Measurements from ENCODE around the gene HNRNPL.

DNA sequence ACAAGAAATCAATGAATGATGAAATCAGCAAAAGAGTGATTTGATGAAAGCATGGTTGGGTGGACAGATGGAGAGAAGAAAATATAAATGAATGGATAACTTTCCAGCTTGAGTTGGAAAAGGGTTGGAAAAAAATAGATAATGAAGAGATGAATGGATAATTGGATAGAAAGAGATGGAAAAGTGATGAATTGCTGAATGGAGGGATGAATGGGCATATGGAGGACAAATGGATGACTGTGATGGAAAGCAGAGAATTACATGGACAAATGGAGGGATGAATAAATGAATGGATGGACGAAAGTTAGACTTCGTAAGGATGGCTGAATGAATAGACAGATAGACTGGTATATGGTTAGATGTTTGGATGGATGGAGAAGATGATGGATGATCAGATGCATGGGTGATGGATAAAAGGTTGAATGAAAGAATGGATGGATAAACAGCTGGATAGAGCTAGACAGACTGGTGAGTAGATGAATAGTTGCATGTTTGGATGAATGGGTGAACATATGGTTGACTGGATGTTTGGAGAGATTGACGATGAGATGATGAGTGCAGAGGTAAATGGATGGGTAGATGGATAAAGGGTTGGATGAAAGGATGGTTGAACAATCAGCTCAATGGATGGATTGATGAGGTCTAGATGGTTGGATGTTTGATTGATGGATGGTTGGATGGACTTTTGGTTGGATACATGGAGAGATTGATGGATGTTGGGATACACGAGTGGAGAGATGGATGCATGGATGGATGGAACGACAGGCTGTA is 49.0 kb downstream of the HNRNPL start:
- TF ChIP-seq, protein P1, sequence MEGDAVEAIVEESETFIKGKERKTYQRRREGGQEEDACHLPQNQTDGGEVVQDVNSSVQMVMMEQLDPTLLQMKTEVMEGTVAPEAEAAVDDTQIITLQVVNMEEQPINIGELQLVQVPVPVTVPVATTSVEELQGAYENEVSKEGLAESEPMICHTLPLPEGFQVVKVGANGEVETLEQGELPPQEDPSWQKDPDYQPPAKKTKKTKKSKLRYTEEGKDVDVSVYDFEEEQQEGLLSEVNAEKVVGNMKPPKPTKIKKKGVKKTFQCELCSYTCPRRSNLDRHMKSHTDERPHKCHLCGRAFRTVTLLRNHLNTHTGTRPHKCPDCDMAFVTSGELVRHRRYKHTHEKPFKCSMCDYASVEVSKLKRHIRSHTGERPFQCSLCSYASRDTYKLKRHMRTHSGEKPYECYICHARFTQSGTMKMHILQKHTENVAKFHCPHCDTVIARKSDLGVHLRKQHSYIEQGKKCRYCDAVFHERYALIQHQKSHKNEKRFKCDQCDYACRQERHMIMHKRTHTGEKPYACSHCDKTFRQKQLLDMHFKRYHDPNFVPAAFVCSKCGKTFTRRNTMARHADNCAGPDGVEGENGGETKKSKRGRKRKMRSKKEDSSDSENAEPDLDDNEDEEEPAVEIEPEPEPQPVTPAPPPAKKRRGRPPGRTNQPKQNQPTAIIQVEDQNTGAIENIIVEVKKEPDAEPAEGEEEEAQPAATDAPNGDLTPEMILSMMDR (IDR thresholded peaks at IDR 0.05; ENCODE audit: low read depth, low read length) = no peak
- TF ChIP-seq, protein P2, sequence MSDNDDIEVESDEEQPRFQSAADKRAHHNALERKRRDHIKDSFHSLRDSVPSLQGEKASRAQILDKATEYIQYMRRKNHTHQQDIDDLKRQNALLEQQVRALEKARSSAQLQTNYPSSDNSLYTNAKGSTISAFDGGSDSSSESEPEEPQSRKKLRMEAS (IDR thresholded peaks at IDR 0.05; ENCODE audit: low read depth, low read length) = no peak
- no peak for TF ChIP-seq MYC (IDR thresholded peaks at IDR 0.05; ENCODE audit: low read depth, low read length)
- TF ChIP-seq POLR2A (IDR thresholded peaks at IDR 0.05; ENCODE audit: extremely low read depth, insufficient read length) = no peak
